Fibroblast of peridontal ligament (primary cell): ENCODE results near the gene DKK3.
A peak's percentile ranks its signal among the peaks of the same experiment; 100 is the strongest.

ENCODE experiments used
- DNase-seq: peaks from one replicate; pipeline ENCODE4 v3.0.0-alpha.2; 2010; ENCODE audit errors: extremely low read depth

Gene DKK3

DNA sequence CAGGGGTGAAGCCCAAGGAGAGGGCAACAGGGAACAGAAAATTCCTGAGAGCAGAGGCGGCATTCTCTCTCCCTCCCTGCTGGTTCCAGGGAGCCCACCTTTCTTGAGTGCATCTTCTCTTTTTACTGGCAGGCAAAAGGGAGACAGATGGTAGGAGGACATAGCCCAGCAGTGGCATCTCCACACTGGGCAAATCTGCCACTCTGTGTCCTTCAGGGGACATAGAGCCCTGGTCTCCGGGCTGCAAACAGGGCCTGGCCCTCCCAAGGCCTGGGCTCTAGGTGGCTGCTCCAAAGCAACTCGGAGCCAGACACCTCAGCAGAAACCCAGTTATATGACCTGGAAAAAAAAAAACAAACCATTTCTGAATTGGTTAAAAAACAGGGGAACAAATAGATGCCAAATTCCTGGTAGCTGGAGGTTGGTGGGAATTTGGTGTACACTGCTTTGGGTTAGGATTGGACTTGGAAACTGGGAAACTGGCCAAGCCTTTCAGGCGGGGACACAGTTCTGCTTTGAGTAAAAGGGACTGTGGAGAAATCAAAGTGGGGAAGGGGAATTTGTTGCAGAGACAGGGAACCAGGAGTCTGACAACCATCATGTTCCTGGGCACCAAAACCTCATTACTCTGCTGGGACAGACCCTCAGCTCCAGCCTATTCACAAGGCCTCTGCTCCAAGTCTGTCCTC lies 23.6 kb upstream of the DKK3 start:
- DNase-seq: no peak

- DNase-seq: peak; percentile 60
Observed at GRCh38 chr11:12029738-12030363, 21.4 kb upstream of the DKK3 start.

- DNase-seq: no peak
Observed at GRCh38 chr11:12029119-12029518, 20.7 kb upstream of the DKK3 start.

DNA sequence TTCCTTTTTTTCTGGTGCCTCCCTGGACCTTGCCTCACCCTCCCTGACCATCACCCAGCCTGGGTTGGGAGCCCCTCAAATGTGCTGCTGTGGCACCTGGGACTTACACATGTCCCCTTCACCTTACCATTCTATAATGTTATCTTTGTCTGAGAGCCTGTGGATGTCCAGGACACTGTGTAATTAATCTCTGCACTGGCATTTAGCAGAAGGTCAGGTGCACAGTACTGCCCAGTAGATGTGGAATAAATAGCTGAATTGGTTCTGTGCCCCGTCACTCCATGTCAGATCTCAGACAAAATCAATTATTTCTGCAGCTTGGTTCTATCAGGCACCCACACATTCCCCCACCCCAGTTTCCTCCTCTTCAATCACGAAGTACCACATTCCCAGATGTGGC lies 19.9 kb upstream of the DKK3 start:
- no peak for DNase-seq

DNA sequence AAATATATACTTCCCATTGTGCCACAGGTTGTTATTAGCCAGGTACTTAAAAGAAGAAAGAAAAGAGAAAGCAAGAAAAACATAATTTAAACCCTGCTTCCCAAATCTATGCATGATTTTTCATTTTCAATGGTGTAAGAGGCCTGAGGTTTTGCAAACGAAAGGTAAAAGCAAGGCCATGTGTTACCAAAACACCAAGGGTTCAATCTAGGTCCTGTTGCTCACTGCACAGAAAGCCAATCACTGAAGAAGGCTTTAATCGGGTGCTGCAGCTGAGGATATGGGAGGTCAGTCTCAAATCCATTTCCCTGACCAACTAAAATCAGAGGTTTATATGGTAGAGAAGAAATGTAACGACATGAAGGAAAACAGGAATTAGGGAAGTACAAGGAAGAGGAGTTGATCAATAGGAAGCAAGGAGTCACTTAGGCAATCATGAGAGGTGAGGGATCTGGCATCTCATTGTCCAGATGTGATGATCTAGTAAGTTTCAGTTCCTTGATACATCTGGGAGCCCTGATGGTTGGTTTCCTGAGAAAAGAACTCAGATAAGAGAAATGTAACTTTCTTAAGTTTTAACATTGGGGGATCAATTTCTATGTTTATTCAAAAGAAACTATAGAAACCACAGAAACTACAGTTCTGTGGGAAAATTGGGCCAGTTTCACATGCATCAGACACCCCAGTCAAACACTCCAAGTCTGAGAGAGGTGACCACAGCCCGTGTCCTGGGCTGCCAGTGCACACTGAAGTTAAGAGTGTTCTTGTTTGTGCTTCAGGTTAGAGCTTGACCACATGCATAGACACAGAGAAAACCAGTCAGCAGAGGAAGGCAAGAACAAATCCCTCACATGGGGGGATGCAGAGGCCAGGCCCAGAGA lies 18.1 kb upstream of the DKK3 start:
- DNase-seq: no peak

GRCh38 chr11:12024254-12024926 lies 16.0 kb upstream of the DKK3 start:
- DNase-seq: no peak

- DNase-seq: no peak
Observed at GRCh38 chr11:12023015-12023414, 14.6 kb upstream of the DKK3 start.

- DNase-seq: no peak
Observed at GRCh38 chr11:12020546-12020945, 12.1 kb upstream of the DKK3 start.

GRCh38 chr11:12019866-12020416 lies 11.5 kb upstream of the DKK3 start:
- no peak for DNase-seq

- peak; percentile 85 for DNase-seq
Observed at GRCh38 chr11:12019337-12019736, 10.9 kb upstream of the DKK3 start.

- no peak for DNase-seq
Observed at GRCh38 chr11:12017865-12018453, 9.5 kb upstream of the DKK3 start.

- peak; percentile 96 for DNase-seq
Observed at GRCh38 chr11:12017243-12017678, 8.8 kb upstream of the DKK3 start.

DNA sequence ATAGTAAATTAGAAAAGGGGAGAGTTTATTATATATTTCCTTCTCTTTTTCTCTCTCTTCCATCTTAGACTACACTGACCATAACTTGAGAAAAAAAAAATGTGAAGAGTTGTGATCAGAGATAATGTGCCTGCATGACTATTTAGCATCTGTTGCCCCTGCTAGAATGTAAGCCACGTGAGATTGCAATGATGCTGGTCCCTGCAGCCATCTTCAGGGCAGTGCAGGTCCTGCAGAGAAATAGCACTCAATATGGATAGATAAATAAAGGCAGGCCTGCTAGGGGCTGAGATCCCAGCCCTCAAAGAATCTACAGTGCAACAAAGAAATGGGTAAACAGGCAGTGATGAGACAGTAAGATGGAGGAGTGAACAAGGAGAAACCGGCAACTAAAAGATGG lies 7.8 kb upstream of the DKK3 start:
- DNase-seq: no peak

DNA sequence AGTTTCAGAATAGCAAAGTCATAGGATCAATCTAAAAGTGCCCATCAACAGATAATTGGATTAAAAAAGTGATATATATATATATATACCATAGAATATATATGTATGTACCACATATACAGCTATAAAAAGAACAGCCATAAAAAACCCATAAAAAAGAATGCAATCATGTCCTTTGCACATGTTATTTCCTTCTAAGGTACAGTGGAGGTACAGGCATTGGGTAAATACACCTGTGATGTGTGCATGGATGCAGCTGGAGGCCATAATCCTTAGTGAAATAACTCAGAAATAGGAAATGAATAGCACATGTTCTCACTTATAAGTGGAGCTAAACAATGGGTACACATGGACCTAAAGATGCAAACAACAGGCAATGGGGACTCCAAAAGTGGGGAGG lies 7.1 kb upstream of the DKK3 start:
- no peak for DNase-seq

GRCh38 chr11:12013781-12014180 lies 5.4 kb upstream of the DKK3 start:
- no peak for DNase-seq

DNA sequence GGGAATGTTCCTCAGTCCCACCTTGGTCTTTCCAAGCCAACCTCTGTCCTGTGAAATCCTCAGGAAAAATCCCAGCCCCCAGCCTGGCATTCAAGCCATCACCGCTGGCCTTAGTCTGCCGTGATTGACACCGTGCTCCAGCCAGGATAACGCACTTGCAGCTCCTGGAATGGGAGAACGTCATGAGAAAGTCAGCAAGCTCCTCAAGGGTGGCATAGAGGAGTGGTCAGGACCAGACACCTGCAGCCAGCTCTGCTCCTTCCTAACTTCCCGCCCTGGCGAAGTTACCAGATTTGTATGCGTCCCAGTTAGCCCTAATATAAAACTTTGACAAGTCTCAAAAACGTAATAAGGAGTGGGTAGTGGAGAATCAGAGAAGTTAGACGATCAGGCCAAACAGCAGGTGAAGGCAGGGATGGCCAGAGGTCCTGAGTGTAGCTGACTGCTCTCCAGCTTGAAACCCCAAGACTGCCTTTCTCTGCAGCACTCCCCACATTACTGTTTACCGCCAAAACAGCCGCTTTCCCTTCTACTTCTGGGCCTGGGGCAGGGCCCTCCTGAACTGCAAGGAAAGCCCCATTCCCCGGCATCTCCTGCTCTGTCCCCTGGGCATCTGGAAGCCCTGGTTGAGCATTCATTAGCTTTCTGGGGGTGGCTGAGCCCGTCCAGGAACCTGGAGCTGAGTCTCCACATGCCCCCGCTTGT lies 1.3 kb upstream of the DKK3 start:
- DNase-seq: no peak

- DNase-seq: no peak
Observed at GRCh38 chr11:12008790-12009616, 577 bp upstream of the DKK3 start.

GRCh38 chr11:12007230-12007593 lies 1.2 kb downstream of the DKK3 start:
- DNase-seq: no peak

DNA sequence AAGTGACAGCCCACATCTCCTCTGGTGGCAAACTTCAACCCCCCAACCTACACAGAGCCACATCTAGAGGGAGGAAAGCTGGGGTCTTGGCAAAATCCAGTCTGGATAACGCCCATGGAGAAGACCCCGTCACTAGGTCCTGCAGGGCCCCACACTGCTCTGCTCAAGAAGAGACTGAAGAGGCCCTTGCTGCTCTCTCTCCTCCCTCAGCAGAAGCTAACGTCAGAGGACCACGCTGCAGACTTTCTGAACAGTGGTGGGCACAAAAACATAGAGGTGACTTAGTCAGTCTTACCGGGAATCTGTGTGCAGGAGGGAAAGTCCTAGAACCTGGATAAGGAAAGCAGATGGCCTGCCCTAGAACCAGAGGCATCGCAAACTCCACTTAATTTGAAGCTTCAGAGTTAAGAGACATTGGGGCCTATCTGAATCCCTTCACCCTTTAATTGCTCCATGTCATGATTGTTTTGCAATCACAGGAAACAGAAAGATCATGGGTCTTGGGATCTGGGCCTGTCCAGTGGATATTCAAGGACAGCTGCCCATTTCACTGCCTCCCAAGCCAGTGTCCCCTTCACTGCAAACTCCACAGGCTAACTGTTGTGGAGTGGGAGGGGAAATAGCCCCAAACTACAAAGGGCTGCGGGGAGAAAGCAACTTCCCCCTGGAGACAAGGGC lies 1.7 kb downstream of the DKK3 start:
- DNase-seq: no peak
